Breast epithelium (tissue), 4 donors: ENCODE results near the gene VSTM2L. TPM values are rescaled to one million over a fixed set of nuclear protein-coding genes. Genes with fewer than 3 reads are reported as not detected.

Experiments used
- DNase-seq, 2 donors: peaks; one replicate each; pipeline ENCODE4 v3.0.0-alpha.2; 2019; ENCODE audit warnings: low spot score in 2 of 2
- H3K27ac ChIP-seq, 2 donors: fragments of 200-600 bp; sonication (generic) in 1 of 2; one replicate each; pipeline ENCODE4 v1.5.1; 2016 to 2019; ENCODE audit warnings: mild to moderate bottlenecking in 1 of 2
- H3K27me3 ChIP-seq, 2 donors: fragments of 200-600 bp; sonication (generic) in 1 of 2; one replicate each; pipeline versions ENCODE4 v1.5.1 to v1.6.0; 2017 to 2019; ENCODE audit warnings: control low read depth in 1 of 2, mild to moderate bottlenecking in 1 of 2
- H3K36me3 ChIP-seq: fragments of 200-600 bp; one replicate; pipeline ENCODE4 v1.5.1; 2019
- H3K4me1 ChIP-seq, 2 donors: fragments of 200-600 bp; sonication (generic); one replicate each; pipeline ENCODE4 v1.5.1; 2016 to 2019; ENCODE audit warnings: control low read depth in 1 of 2
- H3K4me3 ChIP-seq, 3 donors: fragments of 200-600 bp; sonication (generic); 1 replicate in 2 of 3; 2 replicates in 1 of 3; pipeline ENCODE4 v1.5.1; 2016 to 2019; ENCODE audit warnings: mild to moderate bottlenecking in 3 of 3, moderate library complexity in 2 of 3
- H3K9me3 ChIP-seq, 2 donors: fragments of 200-600 bp; sonication (generic) in 1 of 2; one replicate each; pipeline ENCODE4 v1.5.1; 2016 to 2019; ENCODE audit warnings: control low read depth in 1 of 2
- CTCF ChIP-seq, 3 donors: fragments of 450-650 bp; IDR thresholded peaks; one replicate each; pipeline ENCODE4 v1.5.1; 2016 to 2017; ENCODE audit warnings: antibody characterized with exemption in 3 of 3, mild to moderate bottlenecking in 3 of 3, moderate library complexity in 3 of 3
- POLR2A ChIP-seq: fragments of 450-650 bp; IDR thresholded peaks from one replicate; pipeline ENCODE4 v1.6.1; 2016; ENCODE audit warnings: antibody characterized with exemption, mild to moderate bottlenecking, moderate library complexity
- POLR2AphosphoS5 ChIP-seq, 3 donors: sonication (generic); formaldehyde crosslinking; IDR thresholded peaks; one replicate each; pipeline ENCODE4 v1.6.1; 2017; ENCODE audit warnings: antibody characterized with exemption in 3 of 3
- intact Hi-C: fragments of 100-400 bp; cut with DNase I; formaldehyde crosslinking; loops from one replicate; pipeline ENCODE4 v1.15.1; 2023; ENCODE audit warnings: low total_unique reads
- total RNA-seq, 3 donors: library from RNA; depleted of rRNA; stranded (reverse); fragments of >200 nt; gene quantifications; one replicate each; pipeline ENCODE4 v1.1.0, GENCODE V29; 2016

Gene VSTM2L
- total RNA-seq, 3 donors from 2014 or later, result 0.33 to 0.48 (median 0.44) TPM

GRCh38 chr20:37903317-37904007 lies 535 bp downstream of the VSTM2L start:
- TF ChIP-seq POLR2AphosphoS5 (IDR thresholded peaks at IDR 0.05) (no peak), POLR2A (no peak), CTCF (IDR thresholded peaks at IDR 0.05) (no peak)
- intact Hi-C loops, result no loop called here
- H3K4me3 ChIP-seq, result peak overlapping the region; percentile 16 to 65 (median 44)
- H3K27me3 ChIP-seq, result peaks cover 5 to 52% of the 10 kb centered on the region in 2 donors
- H3K27ac ChIP-seq, result no peak overlapping the region
- DNase-seq, result no peak
- no peaks in the 10 kb centered on the region for H3K4me1 ChIP-seq
- no peaks in the 10 kb centered on the region for H3K36me3 ChIP-seq
- no peaks in the 10 kb centered on the region for H3K9me3 ChIP-seq

- intact Hi-C loops, result no loop called here
- Histone ChIP-seq H3K9me3 (no peaks in the 10 kb centered on the region), H3K36me3 (no peaks in the 10 kb centered on the region), H3K4me1 (no peaks in the 10 kb centered on the region), H3K27ac (no peak overlapping the region), H3K4me3 (no peak overlapping the region), H3K27me3 (peaks cover 5 to 52% of the 10 kb centered on the region in 2 donors)
- DNase-seq, result no peak
- TF ChIP-seq POLR2AphosphoS5 (IDR thresholded peaks at IDR 0.05) (no peak), CTCF (IDR thresholded peaks at IDR 0.05) (no peak), POLR2A (no peak)
Measured at GRCh38 chr20:37904008-37904642, 1.2 kb downstream of the VSTM2L start.

GRCh38 chr20:37904845-37905373 lies 2.0 kb downstream of the VSTM2L start:
- Histone ChIP-seq H3K36me3 (no peaks in the 10 kb centered on the region), H3K4me1 (no peaks in the 10 kb centered on the region), H3K4me3 (no peak overlapping the region), H3K27ac (no peak overlapping the region), H3K9me3 (no peaks in the 10 kb centered on the region), H3K27me3 (peaks cover 5 to 52% of the 10 kb centered on the region in 2 donors)
- TF ChIP-seq POLR2A, result no peak
- intact Hi-C loops, result no loop called here
- no peak for DNase-seq

- Histone ChIP-seq H3K27ac (no peak overlapping the region), H3K9me3 (no peaks in the 10 kb centered on the region), H3K4me1 (no peaks in the 10 kb centered on the region), H3K27me3 (peaks cover 5 to 51% of the 10 kb centered on the region in 2 donors), H3K36me3 (no peaks in the 10 kb centered on the region), H3K4me3 (no peak overlapping the region)
- intact Hi-C loops, result no loop called here
- TF ChIP-seq CTCF (IDR thresholded peaks at IDR 0.05), result no peak
- no peak for TF ChIP-seq POLR2A
- TF ChIP-seq POLR2AphosphoS5 (IDR thresholded peaks at IDR 0.05), result no peak
- DNase-seq, result no peak
Measured at GRCh38 chr20:37905671-37906613, 3.0 kb downstream of the VSTM2L start.

GRCh38 chr20:37907330-37907676 lies 4.4 kb downstream of the VSTM2L start:
- H3K4me3 ChIP-seq, result no peak overlapping the region
- no peaks in the 10 kb centered on the region for H3K4me1 ChIP-seq
- no peak overlapping the region for H3K27ac ChIP-seq
- TF ChIP-seq CTCF (IDR thresholded peaks at IDR 0.05), result no peak
- TF ChIP-seq POLR2AphosphoS5 (IDR thresholded peaks at IDR 0.05), result no peak
- no peak for TF ChIP-seq POLR2A
- no peaks in the 10 kb centered on the region for H3K9me3 ChIP-seq
- no peaks in the 10 kb centered on the region for H3K36me3 ChIP-seq
- intact Hi-C loops, result no loop called here
- no peak for DNase-seq
- peaks cover 5 to 47% of the 10 kb centered on the region in 2 donors for H3K27me3 ChIP-seq
